HG03442 (cell line): ENCODE results near the gene VPS13D.
"Not testable (repeated sequence)": the region's sequence is repeated elsewhere in the genome, so short reads cannot be mapped to it uniquely, and the experiment has no call there.

Experiments used
- ATAC-seq: cut with Tn5 transposase; IDR thresholded peaks from one replicate; pipeline ENCODE4 v1.9.1; 2021; ENCODE audit warnings: mild to moderate bottlenecking, moderate library complexity; ENCODE audit not compliant: unreplicated experiment

The VPS13D gene

DNA sequence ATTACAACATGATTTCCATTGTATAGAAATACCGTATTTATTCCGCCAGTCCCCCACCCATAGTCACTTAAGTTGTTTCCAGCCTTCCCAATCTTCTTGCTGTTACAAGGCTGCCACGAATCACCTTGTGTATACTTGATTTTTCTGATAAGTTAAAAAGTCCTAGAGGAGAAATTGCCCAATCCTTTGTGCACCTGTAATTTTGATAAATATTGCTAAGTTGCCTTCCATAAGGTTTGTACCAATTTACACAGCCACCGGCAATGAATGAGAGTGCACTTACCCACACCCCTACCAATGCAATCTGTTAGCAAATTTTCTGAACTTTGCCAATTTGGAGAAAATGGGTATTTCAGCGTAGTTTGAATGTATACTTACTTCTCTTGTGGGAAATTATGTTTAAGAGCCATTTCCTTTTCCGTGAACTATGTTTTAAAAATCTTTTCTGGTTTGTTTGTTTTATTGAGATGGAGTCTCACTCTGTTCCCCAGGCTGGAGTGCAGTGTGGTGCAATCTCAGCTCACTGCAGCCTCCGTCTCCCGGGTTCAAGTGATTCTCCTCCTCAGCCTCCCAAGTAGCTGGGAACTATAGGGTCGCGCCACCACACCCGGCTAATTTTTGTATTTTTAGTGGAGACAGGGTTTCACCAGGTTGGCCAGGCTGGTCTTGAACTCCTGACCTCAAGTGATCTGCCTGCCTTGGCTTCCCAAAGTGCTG lies 300.8 kb downstream of the VPS13D start:
- ATAC-seq = no peak

DNA sequence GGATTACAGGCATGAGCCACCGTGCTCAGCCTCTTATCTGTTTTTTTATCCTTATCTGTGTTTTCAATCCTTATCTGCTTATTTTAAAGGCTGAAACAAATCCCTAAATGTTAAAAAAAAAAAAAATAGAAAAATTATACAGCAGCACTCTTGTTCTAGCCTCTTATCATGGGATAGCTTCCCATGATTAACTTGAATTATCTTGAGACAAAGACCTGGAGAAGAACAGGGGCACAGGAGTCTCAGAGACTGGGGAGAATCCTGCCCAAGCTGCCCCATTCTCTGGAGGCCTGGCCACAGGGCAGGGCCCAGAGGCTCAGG lies 301.3 kb downstream of the VPS13D start:
- ATAC-seq = no peak

DNA sequence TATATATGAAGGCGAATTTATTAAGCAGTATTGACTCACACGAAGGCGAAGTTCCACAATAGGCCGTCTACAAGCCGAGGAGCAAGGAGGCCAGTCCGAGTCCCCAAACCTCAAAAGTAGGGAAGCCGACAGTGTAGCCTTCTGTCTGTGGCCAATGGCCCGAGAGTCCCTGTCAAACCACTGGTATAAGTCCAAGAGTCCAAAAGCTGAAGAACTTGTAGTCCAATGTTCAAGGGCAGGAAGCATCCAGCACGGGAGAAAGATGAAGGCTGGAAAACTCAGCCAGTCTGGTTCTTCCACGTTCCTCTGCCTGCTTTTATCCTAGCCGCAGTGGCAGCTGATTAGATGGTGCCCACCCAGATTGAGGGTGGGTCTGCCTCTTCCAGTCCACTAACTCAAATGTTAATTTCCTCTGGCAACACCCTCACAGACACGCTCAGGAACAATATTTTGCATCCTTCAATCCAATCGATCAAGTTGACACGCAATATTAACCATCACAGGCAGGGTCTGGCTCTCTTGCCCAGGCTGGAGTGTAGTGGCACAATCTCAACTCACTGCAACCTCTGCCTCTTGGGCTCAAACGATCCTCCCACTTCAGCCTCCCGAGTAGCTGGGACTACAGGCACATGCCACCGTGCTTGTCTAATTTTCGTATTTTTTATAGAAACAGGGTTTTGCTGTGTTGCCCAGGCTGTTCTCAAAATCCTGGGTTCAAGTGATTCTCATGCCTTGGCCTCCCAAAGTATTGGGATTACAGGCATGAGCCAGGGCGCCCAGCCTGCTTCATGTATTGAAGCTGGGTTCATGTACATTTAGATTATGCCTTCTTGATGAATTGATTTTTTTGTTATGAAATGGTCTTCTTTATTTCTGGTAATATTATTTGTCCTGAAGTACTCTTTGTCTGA lies 302.8 kb downstream of the VPS13D start:
- ATAC-seq = no peak

DNA sequence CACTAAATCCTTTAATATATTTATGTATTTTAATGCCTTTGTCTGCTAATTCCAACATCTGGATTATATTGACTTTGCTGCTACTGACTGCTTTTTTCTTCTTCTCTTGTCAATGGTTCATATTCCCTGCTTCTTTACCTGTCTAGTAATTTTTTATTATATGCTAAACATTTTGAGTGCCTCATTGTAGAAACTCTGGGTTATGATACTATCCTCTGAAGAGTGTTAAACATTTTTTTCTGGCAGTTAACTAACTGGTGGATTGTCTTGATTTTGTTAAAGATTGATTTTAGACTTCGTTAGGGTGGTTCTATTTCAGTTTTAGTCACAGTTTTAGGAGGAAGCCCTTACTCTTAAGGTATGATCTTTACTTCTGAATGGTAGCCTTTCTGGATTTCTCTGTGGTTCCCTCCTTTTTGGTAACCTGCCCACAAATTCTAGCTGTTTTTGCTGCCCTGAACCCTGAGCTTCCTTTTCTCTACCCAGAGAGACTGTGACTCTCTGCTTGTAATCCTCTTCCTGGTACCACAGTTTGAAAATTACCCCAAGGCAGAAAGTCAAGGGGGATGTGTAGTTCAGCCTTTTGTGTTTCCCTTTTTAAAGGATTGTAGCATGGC lies 306.3 kb downstream of the VPS13D start:
- ATAC-seq = no peak

DNA sequence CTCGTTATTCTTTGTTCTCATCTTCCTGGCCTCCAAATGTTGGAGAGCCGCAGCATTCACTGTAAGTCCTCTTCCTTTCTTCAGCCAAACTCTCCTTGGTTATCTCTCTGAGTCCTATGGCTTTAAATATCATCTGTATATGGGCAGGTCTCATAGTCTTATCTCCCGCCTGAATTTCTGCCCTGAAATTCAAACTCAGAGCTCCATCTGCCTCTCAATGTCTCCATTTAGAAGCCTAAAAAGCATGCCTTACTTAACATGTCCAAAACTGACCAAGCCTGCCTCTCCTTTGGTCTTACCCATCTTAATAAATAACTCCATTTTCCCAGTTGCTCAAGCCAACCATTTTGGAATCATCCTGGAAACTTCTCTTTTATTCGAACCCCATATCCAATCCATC lies 307.5 kb downstream of the VPS13D start:
- ATAC-seq = no peak

DNA sequence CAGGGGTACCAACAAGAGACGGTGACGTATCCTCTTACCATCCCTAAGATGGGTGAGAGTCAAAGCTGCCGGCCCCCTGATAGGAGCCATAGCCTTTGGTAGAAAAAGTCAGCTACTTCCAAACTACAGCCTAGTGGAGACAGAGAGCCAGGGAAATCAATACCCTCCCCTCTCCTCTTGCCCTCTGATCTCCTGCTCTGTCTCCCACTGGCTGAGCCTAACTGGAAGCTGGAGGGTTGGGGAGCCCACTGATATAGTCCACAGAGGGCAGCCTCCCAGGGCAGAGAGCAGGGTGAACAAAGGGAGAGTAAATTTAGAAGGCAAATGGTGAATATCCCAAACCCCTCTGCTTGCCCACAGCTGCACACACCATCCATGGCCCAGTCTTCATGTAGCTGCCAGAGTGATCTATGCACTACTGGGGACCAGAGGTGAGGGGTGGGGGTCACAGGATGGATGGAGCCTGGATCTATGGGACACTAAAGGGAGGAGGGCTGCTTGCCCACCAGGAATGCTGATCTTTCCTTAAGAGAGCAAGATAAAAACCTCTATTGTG lies 308.2 kb downstream of the VPS13D start:
- no peak for ATAC-seq

DNA sequence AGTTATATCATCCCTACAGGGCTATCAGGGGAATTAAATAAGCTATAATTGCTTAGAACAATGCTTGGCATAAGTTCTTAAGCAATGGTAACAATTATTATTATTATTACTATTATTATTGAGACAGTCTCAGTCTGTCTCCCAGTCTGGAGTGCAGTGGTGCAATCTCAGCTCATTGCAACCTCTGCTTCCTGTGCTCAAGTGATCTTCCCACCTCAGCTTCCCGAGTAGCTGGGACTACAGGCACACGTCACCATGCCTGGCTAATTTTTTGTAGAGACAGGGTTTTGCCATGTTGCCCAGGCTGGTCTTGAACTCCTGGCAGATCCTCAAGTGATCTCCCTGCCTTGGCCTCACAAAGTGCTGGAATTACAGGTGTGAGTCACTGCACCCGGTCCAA lies 308.7 kb downstream of the VPS13D start:
- ATAC-seq = not testable (repeated sequence)

DNA sequence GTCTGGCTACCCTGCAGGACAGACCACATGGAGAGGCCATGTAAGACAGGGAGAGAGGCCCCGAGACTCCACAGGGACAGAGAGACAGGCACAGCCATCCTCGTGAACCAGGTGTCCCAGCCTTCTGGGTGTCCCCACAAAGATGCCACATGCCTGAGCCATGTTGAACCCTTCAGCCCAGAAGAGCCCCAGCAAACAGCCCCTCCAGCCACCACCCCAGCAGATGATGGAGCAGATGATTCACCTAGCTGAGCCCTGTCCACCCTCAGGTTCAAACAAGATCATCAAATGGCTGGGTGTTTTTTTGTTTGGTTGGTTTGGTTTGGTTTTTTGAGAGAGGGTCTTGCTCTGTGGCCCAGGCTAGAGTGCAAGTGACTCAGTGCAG lies 309.5 kb downstream of the VPS13D start:
- ATAC-seq = no peak

DNA sequence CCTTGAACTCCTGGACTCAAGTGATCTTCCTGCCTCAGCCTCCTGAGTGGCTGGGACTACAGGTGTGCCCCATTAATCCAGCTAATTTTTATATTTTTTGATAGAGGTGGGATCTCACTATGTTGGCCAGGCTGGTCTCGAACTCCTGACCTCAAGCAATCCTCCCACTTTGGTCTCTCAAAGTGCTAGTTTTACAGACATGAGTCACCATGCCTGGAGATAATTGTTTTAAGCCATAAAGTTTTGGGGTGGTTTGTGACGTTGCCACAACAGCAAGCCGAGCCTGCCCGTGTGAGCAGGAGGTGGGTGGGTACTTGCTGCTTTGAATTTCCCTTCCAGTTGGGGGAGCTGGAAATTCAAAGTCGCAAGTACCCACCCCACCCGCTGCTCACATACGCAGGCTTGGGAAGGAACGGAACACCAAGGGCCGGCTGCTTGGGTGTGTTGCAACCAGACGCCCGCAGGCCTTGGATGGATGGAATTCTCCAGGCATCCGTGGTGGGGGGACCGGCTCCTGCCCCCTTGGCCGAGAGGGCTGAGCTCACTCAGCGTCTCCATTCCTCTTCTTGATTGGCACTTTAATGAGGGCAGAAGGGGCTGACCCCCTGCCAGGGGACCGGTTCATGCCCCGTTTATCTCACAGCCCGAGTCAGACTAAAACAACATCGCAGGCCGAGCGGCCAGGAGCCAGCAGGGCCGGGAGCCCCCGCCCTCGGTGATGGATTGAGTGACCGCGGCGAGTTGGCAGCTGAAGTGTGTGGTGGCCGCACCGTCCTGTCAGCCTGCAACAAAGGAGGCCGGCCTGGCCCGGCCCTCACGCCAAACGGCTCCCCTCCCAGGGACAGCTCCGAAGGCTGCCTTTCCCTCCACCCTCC lies 310.1 kb downstream of the VPS13D start:
- ATAC-seq = no peak

DNA sequence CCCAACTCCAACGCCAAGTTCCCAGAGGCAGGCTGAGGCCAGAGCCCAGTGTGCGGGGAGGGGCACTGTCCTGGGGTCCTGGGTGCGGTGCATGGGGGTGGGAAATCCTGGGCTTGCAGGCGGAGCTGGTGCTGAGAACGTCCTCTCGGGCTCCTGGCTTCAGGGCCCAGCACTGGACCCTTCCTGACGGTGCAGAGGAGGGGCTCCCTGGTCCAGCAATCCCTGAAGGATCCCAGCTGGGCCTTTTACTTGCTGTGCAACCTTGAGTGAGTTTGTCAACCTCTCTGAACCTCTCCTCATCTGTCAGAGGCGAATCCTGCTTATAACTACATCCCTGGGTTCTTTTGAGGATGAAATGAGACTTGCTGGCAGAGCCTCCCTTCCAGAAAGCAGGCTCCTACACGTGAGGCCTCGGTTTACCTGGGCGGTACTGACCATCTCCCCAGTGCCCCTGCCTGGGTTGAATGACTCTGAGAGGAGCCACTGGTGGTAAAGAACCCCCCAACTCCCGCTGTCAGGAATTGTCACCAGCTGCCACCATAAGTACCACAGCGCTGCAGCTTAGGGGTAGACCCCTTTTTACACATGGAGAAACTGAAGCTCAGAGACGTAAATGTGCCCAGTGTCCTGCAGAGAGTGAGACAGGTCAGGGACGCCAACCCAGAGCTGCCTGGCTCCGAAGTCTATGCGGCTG lies 310.9 kb downstream of the VPS13D start:
- ATAC-seq = no peak

DNA sequence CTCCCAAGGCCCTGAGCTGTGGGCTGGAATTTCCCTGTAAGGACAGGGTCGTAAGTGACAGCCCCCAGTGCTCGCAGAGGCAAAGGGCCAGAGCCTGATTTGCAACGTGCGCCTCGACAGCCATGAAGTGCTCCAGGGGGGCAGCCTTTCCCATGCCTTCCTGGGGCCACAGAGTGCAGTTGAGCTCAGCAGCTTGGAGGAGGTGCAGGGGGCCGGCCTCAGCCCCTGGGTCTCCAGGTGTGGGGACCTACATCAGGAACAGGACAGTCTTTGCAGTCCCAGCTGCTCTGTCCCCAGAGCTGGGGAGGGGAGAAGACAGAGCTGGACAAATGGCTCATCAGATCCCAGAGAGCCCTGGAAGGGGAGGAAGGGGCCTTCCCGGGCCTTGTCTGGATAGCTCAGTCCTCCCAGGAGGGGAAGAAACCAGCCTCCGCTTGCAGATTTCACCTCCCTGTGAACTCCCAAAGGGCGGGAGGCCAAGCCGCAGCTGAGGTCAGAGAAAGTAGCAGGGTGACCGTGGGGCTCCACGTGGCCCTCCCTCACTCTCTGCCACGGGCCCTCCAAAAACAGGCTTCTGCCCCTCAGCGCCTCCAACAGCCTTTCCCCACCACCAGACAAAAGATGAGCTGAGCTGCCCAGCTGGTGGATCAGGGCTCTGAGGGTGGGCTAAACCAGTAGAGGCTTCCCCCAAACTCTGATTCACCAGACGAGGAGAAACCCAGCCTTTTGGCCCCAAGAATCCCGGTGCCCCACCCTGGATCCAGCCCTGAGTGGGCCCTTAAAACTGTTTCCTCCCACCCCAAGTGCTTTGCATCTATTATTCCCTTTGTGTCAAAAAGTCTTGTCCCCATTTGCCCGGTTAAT lies 311.7 kb downstream of the VPS13D start:
- no peak for ATAC-seq

DNA sequence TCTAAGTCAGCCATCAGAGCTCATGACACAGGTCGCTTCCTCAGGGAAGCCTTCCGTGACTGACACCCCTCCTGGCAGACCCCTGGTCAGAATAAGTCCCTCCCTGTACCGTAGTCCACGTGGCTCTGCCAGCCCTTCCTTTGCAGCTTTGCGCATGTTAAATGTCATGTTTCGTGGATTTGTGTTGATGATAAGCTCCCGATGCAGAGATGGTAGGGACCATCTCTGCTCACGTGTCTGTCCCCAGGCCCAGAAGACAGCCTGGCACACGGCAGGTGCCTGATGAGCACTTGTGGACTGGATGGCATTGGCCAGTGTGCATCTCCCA lies 312.3 kb downstream of the VPS13D start:
- no peak for ATAC-seq

DNA sequence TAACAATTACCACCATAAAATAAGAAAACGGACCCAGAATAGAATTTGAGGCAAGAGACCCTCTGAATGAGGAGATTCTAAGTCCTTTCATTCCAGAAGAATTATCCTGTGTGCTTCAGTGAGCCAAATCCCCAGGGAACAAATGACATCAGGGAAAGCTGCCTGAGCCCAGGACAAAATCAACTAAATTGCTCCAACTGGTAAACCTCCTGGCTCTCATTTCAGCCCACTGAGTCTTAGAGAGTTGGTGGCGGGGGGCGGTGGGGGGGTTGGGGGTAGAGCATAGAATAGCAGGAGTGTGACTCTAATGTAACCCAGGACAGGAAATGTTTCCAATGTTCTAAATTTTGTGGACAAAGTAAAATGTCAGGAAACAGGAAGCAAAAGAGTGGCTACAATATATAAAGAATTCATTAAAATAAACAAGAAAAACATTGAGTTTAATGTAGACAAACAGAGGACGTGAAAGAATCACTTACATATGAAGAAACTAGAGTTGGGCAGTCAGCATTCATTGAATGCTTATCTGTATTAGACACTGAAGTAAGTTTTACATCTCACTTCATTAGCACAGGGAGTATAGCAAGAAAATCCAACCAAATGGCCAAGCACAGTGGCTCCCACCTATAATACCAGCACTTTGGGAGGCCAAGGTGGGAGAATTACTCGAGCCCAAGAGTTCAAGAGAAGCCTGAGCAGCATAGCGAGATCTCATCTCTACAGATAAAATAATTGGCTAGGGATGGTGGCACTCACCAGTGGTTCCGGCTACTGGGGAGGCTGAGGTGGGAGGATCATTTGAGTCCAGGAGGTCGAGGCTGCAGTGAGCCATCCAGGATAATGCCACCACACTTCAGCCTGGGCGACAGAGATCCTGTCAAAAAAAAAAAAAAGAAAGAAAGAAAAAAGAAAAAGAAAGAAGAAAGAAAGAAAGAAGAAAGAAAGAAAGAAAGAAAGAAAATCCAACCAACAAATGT lies 313.1 kb downstream of the VPS13D start:
- ATAC-seq = no peak

DNA sequence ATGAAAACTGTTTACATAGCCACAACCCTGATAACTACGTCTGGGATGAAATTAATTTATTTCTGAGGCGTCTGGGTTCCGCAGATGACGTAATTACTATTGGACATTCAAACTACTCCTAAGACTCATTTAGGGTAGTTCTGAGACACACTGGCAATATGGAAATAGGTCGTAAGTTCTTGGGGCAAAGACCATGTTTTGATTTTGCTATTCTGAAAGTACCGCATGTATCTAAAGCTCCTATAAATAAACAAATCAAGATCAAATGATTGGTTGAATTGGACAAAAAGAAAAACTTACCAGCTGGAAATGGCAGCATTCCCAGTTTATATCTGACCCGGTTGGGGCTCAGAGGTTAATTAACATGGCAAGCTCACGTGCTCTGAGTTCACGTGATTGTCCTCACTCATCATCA lies 313.9 kb downstream of the VPS13D start:
- no peak for ATAC-seq

DNA sequence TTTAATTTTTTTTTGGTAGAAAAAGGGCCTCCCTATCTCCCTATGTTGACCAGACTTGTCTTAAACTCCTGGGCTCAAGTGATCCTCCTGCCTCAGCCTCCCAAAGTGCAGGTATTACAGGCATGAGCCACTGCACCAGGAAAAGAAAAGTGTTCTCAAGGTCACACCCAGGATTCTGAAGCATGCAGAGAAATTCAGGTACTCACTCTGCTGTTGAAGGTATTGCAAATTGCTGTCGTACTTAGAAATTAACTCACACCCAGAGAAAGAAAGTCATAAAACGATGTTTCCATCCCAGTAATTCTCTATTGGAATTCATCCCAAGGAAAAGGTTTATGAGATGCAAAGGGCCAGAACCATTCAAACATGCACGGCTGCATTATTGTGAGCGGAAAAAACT lies 314.5 kb downstream of the VPS13D start:
- ATAC-seq = no peak

DNA sequence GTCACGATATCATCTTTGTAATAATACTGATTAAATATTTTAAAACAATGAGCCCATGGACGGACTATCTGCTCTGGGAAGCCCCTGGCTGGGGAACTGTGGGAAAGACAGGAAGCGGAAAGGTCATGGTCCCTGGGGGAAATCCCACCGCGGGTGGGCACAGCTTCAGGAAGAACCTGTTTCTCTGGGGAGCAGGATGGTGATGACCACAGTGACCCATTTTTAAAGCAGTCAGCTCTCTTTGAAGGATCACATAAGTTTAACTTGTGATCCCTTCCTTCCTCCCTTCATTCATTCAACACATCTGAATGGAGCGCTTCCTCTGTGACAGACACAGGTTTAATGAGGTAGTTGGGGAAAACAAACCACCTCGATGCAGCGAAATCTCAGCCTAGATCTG lies 315.2 kb downstream of the VPS13D start:
- no peak for ATAC-seq

DNA sequence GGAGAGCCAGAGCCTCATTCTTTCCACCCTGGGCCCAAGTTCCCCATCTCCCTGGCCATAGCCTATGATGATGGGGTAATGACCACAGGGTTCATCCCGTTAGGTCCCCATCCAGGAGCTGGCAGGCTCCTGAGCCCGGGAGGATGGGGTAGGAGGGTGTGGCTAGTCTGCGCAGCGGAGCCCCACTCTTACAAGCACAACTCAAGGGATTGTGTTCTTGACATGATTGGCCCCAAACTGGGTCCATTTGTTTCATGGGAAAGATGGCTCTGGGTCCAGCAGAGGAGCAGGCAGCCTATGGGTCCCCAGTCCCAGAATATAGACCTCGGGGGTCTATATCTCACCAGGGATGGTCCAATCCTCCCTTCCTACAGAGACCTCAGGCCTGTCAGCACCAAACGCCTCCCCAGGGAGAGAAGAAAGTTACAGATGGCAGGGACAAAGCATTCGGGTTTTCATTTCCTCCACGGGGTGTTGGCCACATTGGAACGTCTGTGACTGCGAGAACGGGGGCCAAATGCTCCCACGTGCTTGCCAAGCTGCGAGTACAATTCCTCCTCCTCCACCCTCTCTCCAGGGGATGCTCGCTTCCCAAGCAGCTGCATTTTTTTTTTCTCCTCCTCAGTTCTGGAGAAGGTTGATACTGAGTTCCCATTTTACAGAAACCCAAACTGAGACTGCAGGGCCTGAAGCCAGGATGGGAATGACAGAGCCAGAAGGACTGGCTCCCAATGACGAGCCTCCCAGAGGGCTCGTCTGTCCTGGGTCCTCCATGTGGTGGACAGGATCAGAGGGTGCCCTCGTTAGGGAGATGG lies 317.1 kb downstream of the VPS13D start:
- ATAC-seq = no peak
